NCI-H748 treated with DMSO at 0.1 percent for 48 hours (cell line): Measurements from ENCODE around the gene LTBP1.

Experiments used
- DNase-seq: peaks from one replicate; lab custom pipeline; 2025; lab: John Stamatoyannopoulos, UW

Gene LTBP1

GRCh38 chr2:33316328-33316727 is 369.6 kb downstream of the LTBP1 start:
- DNase-seq: no peak

- no peak for DNase-seq
These were observed 370.7 kb downstream of the LTBP1 start for GRCh38 chr2:33317369-33318007.

- no peak for DNase-seq
These were observed 371.7 kb downstream of the LTBP1 start for GRCh38 chr2:33318456-33318855.

GRCh38 chr2:33320573-33320972 is 373.8 kb downstream of the LTBP1 start:
- DNase-seq: no peak

- no peak for DNase-seq
These were observed 374.6 kb downstream of the LTBP1 start for GRCh38 chr2:33321236-33321771.

- DNase-seq: no peak
These were observed 375.2 kb downstream of the LTBP1 start for GRCh38 chr2:33321876-33322483.

GRCh38 chr2:33322612-33323011 is 375.9 kb downstream of the LTBP1 start:
- DNase-seq: no peak

- DNase-seq: no peak
These were observed 377.2 kb downstream of the LTBP1 start for GRCh38 chr2:33323957-33324356.

- DNase-seq: no peak
These were observed 379.3 kb downstream of the LTBP1 start for GRCh38 chr2:33326100-33326499.

- DNase-seq: no peak
These were observed 386.7 kb downstream of the LTBP1 start for GRCh38 chr2:33333433-33333832.

- DNase-seq: no peak
These were observed 387.3 kb downstream of the LTBP1 start for GRCh38 chr2:33334083-33334482.

- no peak for DNase-seq
These were observed 388.8 kb downstream of the LTBP1 start for GRCh38 chr2:33335516-33335915.

GRCh38 chr2:33336036-33336625 is 389.4 kb downstream of the LTBP1 start:
- no peak for DNase-seq

GRCh38 chr2:33337385-33337960 is 390.7 kb downstream of the LTBP1 start:
- DNase-seq: no peak

- DNase-seq: no peak
These were observed 391.2 kb downstream of the LTBP1 start for GRCh38 chr2:33337981-33338380.

GRCh38 chr2:33339269-33339668 is 392.5 kb downstream of the LTBP1 start:
- no peak for DNase-seq

- DNase-seq: no peak
These were observed 393.5 kb downstream of the LTBP1 start for GRCh38 chr2:33340280-33340679.

- DNase-seq: peak; percentile 6
These were observed 395.4 kb downstream of the LTBP1 start for GRCh38 chr2:33342171-33342570.

GRCh38 chr2:33342705-33343104 is 396.0 kb downstream of the LTBP1 start:
- DNase-seq: no peak

- DNase-seq: no peak
These were observed 396.7 kb downstream of the LTBP1 start for GRCh38 chr2:33343387-33343895.

GRCh38 chr2:33344230-33344629 is 397.5 kb downstream of the LTBP1 start:
- DNase-seq: no peak

- DNase-seq: no peak
These were observed 401.1 kb downstream of the LTBP1 start for GRCh38 chr2:33347856-33348255.

- DNase-seq: no peak
These were observed 403.9 kb downstream of the LTBP1 start for GRCh38 chr2:33350632-33351031.
